ENCODE data around the gene COL5A1. TPM values are rescaled to one million over a fixed set of nuclear protein-coding genes. Genes with fewer than 3 reads are reported as not detected.

Gene COL5A1
- total RNA-seq, 4 donors from 2014 or later, result 4.8 to 16.5 (median 9.4) TPM

DNA sequence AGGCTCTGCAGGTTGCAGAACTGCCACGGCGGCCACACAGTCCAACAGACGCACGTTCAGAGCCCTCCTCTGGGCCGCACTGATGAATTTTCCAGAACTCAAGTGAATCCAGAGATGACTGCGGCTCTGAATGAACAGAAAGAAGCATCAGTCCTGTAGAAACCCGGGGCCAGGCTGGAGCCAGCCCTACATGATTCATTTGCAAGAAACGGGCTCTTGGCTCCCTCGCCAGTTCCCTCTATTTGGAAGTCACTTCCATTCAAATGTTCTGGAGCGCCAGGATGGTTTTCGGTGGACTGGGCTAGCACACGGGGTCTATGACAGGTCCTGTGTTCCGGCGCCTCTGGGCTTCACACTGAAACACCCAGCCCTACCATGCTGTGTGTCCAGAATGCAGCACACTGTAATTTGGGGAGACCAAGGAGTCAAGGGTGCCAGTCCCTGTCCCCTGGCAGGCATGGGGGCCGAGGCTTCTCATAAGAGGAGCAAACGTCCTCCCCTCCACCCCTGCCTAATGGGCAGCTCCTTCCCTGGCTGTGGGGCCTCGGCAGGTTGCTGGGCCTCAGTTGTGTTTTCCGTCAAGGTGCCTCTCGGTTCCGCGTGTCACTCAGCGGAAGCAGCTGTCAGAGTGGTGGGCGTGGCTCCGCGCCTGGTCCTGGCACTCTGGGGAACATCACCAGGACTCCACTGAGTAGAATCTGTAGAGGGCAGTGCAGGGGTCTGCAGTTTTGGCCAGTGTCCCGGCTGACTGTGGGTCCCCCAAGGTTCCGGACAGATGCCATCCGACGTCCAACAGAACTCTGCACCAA lies 18.1 kb upstream of the COL5A1 start:
- no peaks in the 10 kb centered on the region for H3K9me3 ChIP-seq
- H3K36me3 ChIP-seq, result no peaks in the 10 kb centered on the region
- H3K27me3 ChIP-seq, result no peaks in the 10 kb centered on the region
- WGBS, 2 donors, result 83 to 91% methylated on average over 18 to 27 of the region's 29 CpGs
- no peaks in the 10 kb centered on the region for H3K4me1 ChIP-seq
- TF ChIP-seq POLR2A (IDR thresholded peaks at IDR 0.05), result no peak
- TF ChIP-seq, protein P1, sequence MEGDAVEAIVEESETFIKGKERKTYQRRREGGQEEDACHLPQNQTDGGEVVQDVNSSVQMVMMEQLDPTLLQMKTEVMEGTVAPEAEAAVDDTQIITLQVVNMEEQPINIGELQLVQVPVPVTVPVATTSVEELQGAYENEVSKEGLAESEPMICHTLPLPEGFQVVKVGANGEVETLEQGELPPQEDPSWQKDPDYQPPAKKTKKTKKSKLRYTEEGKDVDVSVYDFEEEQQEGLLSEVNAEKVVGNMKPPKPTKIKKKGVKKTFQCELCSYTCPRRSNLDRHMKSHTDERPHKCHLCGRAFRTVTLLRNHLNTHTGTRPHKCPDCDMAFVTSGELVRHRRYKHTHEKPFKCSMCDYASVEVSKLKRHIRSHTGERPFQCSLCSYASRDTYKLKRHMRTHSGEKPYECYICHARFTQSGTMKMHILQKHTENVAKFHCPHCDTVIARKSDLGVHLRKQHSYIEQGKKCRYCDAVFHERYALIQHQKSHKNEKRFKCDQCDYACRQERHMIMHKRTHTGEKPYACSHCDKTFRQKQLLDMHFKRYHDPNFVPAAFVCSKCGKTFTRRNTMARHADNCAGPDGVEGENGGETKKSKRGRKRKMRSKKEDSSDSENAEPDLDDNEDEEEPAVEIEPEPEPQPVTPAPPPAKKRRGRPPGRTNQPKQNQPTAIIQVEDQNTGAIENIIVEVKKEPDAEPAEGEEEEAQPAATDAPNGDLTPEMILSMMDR (IDR thresholded peaks at IDR 0.05), result no peak
- no peak overlapping the region for H3K27ac ChIP-seq
- DNase-seq, result no peak
- intact Hi-C loops (cut with DNase I), result no loop called here
- H3K4me3 ChIP-seq (replicated peaks in 1 of 3), result no peak overlapping the region

DNA sequence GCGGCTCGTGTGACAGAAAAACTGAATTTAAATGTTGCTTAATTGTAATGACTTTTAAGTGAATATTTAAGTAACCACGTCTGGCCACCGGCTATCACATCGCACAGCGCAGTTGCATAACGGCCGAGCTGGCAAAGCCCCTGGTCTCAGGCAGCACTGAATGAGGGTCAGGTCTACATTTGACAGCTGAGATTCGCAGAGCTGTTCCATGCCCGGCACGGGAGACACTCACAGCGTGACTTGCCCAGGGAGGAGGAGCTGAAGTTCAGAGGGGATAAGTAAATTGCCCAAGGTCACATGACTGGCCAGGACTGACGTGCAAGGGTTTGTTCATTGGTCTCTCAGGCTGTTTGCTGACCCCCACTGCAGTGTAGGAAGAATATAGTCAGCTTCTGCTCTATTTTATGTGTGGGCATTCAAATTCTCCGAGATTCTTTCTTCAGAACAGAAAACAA lies 17.4 kb upstream of the COL5A1 start:
- Histone ChIP-seq H3K4me1 (no peaks in the 10 kb centered on the region), H3K27ac (no peak overlapping the region), H3K36me3 (no peaks in the 10 kb centered on the region), H3K4me3 (replicated peaks in 1 of 3) (no peak overlapping the region), H3K27me3 (no peaks in the 10 kb centered on the region), H3K9me3 (no peaks in the 10 kb centered on the region)
- intact Hi-C loops (cut with DNase I), result no loop called here
- DNase-seq, result no peak
- 71 to 85% methylated on average over 13 to 14 of the region's 14 CpGs for WGBS, 2 donors
- TF ChIP-seq POLR2A (IDR thresholded peaks at IDR 0.05), result no peak

DNA sequence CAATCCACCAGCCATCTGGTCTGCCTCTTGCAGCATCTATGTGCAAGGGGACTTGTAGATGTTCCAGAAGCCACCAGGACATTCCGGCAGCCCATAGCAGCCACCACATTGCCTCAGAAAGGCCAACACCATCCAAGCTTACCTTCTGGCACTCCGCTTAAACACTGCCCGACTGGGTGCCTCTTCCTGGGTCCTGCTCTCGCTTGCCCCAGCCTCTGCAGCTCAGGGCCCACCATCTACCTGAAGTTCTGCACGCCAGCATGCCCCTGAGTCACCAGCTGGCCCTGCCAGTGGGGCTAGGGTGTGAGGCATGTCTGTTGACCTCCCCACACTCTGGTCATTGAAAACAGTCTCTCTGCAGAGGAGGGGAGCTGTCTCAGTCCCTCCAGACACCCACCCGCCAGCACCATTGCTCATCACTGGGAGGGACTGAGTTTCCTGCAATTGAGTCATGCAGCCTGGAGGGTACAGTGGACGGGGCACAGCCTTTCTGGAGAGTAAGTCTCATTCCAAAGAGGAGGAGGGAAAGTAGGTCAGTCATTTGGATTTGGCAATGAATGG lies 16.9 kb upstream of the COL5A1 start:
- H3K36me3 ChIP-seq, result no peaks in the 10 kb centered on the region
- no peaks in the 10 kb centered on the region for H3K9me3 ChIP-seq
- H3K4me3 ChIP-seq (replicated peaks in 1 of 3), result no peak overlapping the region
- TF ChIP-seq, protein P1 (IDR thresholded peaks at IDR 0.05), result no peak
- no peak for TF ChIP-seq POLR2A (IDR thresholded peaks at IDR 0.05)
- no peaks in the 10 kb centered on the region for H3K4me1 ChIP-seq
- no peak for DNase-seq
- 90 to 98% methylated on average over 5 to 7 of the region's 7 CpGs for WGBS, 2 donors
- H3K27ac ChIP-seq, result no peak overlapping the region
- no peaks in the 10 kb centered on the region for H3K27me3 ChIP-seq
- intact Hi-C loops (cut with DNase I), result no loop called here

DNA sequence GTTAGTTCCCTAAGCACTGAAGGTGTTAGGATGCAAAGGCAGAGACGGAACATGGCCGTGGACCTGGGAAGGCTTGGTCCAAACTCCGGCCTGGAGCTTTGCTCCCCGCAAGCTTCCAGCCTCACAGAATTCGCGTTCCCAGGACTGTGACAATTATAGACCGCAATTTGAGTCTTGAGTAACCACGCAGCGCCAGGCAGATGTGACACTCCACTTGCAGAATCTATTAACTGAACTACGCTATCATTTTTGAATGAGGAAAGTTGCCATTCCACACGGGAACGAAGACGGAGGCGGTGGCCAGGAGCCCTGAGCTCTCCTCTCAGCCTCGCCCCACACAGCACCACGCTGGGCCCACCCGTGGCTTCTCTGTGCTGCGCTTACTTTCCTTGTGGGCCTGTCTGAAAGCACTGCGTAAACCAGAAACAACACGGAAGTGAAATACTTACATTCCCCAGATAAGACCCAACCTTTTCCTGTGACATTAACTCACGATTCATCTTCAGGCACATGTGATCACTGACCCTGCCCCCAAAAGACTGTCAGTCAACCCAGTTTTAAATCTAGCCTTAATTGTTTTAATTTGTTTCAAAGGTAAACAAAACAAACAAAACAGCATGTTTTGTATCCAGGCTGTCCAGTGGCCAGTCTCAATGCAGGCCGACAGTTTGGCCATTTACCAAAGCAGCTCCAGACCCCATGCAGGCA lies 16.1 kb upstream of the COL5A1 start:
- intact Hi-C loops (cut with DNase I), result no loop called here
- Histone ChIP-seq H3K9me3 (no peaks in the 10 kb centered on the region), H3K4me3 (replicated peaks in 1 of 3) (no peak overlapping the region), H3K27me3 (no peaks in the 10 kb centered on the region), H3K27ac (no peak overlapping the region), H3K36me3 (no peaks in the 10 kb centered on the region), H3K4me1 (no peaks in the 10 kb centered on the region)
- TF ChIP-seq, protein P1 (IDR thresholded peaks at IDR 0.05), result no peak
- no peak for TF ChIP-seq POLR2A (IDR thresholded peaks at IDR 0.05)
- 90 to 91% methylated on average over 22 of the region's 22 CpGs for WGBS, 2 donors
- DNase-seq, result no peak

DNA sequence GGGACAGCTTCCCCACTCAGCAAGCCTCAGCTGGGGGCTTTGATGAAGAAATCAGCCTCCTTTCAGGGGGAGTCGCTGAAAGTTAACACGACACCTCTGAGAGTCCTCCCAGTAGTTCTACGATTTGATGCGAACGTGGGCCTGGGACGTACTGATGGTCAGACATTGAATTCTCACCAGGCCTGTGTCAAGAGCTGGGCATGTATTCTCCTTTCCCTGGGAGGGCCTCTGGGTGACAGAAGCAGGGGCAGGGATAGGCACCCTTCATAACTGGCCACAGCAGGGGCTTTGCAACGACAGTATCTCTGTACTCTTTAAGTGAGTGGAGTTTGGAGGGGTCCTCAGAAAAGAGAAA lies 15.6 kb upstream of the COL5A1 start:
- no peaks in the 10 kb centered on the region for H3K9me3 ChIP-seq
- H3K4me1 ChIP-seq, result no peaks in the 10 kb centered on the region
- no peak for DNase-seq
- WGBS, 2 donors, result 84 to 91% methylated on average over 7 of the region's 7 CpGs
- no peak overlapping the region for H3K4me3 ChIP-seq (replicated peaks in 1 of 3)
- H3K27me3 ChIP-seq, result no peaks in the 10 kb centered on the region
- H3K27ac ChIP-seq, result no peak overlapping the region
- no peaks in the 10 kb centered on the region for H3K36me3 ChIP-seq
- no peak for TF ChIP-seq POLR2A (IDR thresholded peaks at IDR 0.05)
- intact Hi-C loops (cut with DNase I), result no loop called here
